HL-60/S4 (cell line): ENCODE results near the gene SEMA5B.

ENCODE experiments used
- in situ Hi-C: fragments of 300-500 bp; cut with MboI; formaldehyde crosslinking; loops from 2 replicates; pipeline ENCODE4 v1.14.3; 2022; ENCODE audit warnings: low sequenced_read_pairs

SEMA5B gene

DNA sequence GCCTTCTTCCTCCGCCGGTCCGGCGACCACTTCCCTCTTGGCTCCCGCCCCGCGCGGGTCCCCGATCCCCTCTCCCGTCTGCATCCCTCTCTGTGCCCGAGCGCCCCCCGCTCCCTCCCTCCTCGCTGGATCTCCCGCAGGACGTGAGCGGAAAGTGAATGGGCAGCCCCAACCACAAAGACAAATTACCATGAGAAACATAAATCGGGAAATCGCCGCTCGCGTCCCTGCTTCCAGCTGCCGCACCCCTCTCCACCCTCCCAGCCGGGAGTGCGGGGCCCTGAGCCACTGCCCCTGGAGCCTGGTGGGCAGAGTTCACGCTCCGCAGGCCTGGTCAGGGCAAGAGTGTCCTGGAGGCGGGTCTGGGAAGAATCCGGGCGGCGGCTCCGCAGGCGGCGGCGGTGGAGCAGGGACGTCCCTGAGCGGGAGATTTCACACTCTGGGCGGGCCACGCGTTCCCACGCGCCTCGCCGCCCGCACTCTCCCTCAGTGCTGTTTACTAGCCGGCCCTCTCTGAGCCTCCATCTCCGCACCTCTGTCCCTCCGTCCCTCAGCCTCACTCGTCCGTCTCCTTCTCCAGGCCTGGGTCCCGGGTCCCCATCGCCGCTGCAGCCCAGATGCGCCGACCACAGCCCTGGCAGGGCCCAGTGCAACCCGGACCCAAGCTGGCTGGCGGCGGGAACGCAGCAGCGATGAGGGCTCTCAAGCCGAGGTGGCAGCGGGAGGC is 835 bp downstream of the SEMA5B start:
- in situ Hi-C loops, result loop anchor here (10.0 kb wide), 1 partner anchor 272 kb away; no protein-coding TSS in a partner anchor

GRCh38 chr3:123025642-123026521 is 1.7 kb downstream of the SEMA5B start:
- in situ Hi-C loops, result loop anchor here (10.0 kb wide), 1 partner anchor 271 kb away; no protein-coding TSS in a partner anchor

DNA sequence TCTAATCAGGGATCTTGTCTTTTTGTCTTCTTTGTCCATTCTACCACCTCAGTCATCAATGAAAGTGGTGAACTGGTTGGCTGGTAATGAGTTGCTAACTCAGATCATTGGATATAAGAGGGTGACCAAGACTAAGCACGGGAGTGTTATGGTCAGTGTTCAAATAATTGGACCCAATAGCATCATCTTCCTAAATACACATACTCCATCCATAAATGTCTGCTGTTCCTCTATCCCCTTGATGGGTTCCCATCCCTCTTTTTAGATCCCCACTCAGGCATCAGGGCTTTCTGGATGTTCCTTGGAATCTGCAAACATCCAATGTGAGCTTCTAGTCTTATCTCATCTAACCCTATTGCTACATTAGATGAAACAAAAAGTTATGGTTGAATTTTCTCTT is 3.5 kb downstream of the SEMA5B start:
- in situ Hi-C loops, result loop anchor here (10.0 kb wide), 1 partner anchor 269 kb away; no protein-coding TSS in a partner anchor

DNA sequence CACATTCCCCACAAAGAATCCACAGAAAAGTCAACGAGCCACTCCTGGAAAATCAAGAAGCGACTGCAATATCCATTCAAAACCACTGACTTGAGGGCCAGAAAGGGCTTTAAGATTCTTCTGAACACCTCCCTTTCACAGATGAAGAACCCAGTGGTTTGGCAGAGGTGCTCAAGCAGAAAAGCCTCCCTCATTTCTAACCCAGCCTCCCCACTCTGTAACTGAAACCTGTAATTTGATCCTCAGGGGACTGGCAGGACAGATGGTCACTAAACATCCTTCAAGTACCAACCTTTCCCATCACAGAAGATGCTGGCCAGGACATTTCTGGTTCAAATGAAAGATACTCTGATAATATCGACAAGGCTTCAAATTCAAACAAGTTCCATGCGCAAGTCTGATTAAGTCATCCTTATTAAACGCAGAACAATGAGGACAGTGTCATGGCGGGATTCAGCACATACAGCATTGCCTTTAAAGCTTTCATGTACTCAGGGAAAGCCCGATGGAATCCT is 5.5 kb downstream of the SEMA5B start:
- in situ Hi-C loops, result loop anchor here (10.0 kb wide), 1 partner anchor 267 kb away; no protein-coding TSS in a partner anchor

GRCh38 chr3:123021388-123021787 is 6.2 kb downstream of the SEMA5B start:
- in situ Hi-C loops, result loop anchor here (10.0 kb wide), 1 partner anchor 267 kb away; no protein-coding TSS in a partner anchor

GRCh38 chr3:123020709-123021108 is 6.9 kb downstream of the SEMA5B start:
- in situ Hi-C loops, result loop anchor here (10.0 kb wide), 1 partner anchor 266 kb away; no protein-coding TSS in a partner anchor

- in situ Hi-C loops, result no loop called here
Observed at GRCh38 chr3:123019591-123019990, 8.0 kb downstream of the SEMA5B start.

- in situ Hi-C loops, result no loop called here
Observed at GRCh38 chr3:123019161-123019560, 8.4 kb downstream of the SEMA5B start.

- in situ Hi-C loops, result no loop called here
Observed at GRCh38 chr3:123018683-123019082, 8.9 kb downstream of the SEMA5B start.

GRCh38 chr3:123015596-123015995 is 12.0 kb downstream of the SEMA5B start:
- in situ Hi-C loops, result no loop called here

GRCh38 chr3:123013876-123014275 is 13.7 kb downstream of the SEMA5B start:
- in situ Hi-C loops, result no loop called here

GRCh38 chr3:123012652-123013051 is 14.9 kb downstream of the SEMA5B start:
- in situ Hi-C loops, result no loop called here

DNA sequence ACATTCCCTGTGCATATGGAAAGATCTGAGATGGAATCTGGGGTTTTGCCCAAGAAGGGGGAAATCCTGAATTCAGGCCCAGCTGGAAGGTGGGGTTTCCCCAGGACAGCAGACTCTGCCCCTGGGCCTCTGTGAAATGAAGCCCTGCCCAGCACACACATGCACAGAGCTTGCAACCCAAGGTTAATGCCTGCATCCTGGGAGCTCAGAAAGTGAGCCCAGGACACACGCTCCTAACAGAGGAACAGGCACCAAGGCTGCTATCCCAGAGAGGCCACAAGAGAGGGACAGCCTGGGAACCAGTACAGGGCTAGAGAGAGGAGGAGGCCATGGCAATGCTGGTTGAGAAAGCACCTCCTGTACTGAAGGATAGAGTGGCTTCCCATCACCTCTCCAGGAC is 16.1 kb downstream of the SEMA5B start:
- in situ Hi-C loops, result no loop called here

- in situ Hi-C loops, result no loop called here
Observed at GRCh38 chr3:123008840-123009239, 18.7 kb downstream of the SEMA5B start.

DNA sequence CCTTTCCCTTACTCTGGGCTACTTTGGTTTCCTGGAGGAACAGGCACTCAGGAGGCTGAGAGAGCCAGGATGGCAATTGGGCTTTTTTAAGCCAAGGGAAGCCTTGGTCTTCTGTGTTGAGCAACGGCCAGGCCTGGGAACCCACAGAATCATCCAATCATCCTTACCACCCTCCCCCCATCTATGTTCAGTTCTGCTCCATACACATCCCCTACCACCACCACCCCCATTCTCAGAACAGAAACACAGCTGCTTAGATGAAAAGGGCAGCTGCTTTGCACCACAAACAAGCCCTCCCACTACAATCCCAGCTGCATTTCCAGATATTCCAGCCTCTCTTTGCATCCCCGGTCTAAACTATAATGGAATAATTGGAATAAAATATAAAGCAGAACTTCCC is 21.0 kb downstream of the SEMA5B start:
- in situ Hi-C loops, result no loop called here

DNA sequence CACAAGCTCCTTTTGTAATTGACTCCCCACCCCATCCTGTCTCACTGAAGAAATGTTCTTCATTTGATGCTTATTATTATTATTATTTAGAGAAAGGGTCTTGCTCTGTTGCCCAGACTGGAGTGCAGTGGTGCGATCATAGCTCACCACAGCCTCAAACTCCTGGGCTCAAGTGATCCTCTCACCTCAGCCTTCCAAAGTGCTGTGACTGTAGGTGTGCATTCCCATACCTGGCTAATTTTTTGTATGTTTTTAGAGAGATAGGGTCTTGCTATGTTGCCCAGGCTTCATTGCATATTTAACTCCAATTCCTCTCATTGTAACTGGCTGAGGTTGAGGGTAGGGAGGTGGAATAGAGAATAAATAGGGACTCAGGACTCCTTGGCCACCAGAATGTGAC is 22.3 kb downstream of the SEMA5B start:
- in situ Hi-C loops, result no loop called here

- in situ Hi-C loops, result no loop called here
Observed at GRCh38 chr3:123004201-123004918, 23.2 kb downstream of the SEMA5B start.

GRCh38 chr3:123002749-123003497 is 24.6 kb downstream of the SEMA5B start:
- in situ Hi-C loops, result no loop called here

DNA sequence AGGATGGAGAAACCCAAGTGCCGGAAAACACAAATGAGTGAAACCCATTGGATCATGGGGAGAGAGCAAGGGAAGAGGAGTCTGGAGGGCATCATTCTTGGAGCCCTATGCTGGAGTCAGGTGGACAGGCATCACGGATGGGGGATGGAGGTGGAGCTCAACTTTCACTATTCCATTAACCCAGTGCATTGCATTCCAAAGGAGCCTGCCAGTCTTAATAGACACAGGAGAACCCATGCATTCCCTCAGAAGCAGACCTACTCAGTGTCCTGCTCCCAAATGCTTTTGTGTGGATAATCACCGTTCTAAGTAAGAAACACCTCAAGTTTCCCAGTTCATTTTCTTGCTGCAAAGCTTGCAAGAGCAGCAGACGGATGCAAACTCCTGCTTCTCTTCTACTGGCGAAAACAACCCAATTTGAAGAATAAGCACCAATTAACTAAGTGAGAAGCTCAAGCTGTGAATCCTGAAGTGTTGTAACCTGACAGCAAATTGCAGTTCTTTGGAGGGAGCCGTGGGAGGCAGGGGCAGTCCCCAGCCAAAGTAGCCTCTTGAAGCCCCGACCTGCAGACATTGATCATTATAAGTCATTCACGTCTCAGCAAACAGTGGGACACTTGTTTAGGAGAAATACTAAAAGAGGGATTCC is 25.3 kb downstream of the SEMA5B start:
- in situ Hi-C loops, result no loop called here

- in situ Hi-C loops, result no loop called here
Observed at GRCh38 chr3:122998856-122999255, 28.7 kb downstream of the SEMA5B start.
